DND-41 (cell line): ENCODE data around the gene EPB41L2.

Experiments
- ATAC-seq: fragments of 200-7000 bp; cut with Tn5 transposase; 3 replicates; pipeline ENCODE4 v1.9.1; 2021; ENCODE audit warnings: low read depth; ENCODE audit not compliant: insufficient read depth
- DNase-seq: peaks from one replicate; pipeline ENCODE4 v3.0.0-alpha.2; 2020
- H2AFZ ChIP-seq: 2 replicates; pipeline ENCODE4 v1.6.0; 2012; ENCODE audit warnings: low read depth, low read length
- H3K27ac ChIP-seq: 2 replicates; pipeline ENCODE4 v1.5.1; 2012; ENCODE audit warnings: low read length, inconsistent platforms
- H3K27me3 ChIP-seq: fragments of 200-600 bp; sonication (generic); 2 replicates; pipeline ENCODE4 v1.6.0; 2012; ENCODE audit warnings: low read length, mild to moderate bottlenecking, inconsistent platforms; ENCODE audit not compliant: insufficient read depth, poor library complexity
- H3K36me3 ChIP-seq: 2 replicates; pipeline ENCODE4 v1.5.1; 2012; ENCODE audit warnings: low read length, inconsistent platforms; ENCODE audit not compliant: insufficient read depth
- H3K4me1 ChIP-seq: 2 replicates; pipeline ENCODE4 v1.5.1; 2012; ENCODE audit warnings: mild to moderate bottlenecking, low read length; ENCODE audit not compliant: insufficient read depth
- H3K4me2 ChIP-seq: 2 replicates; pipeline ENCODE4 v1.6.0; 2012; ENCODE audit warnings: mild to moderate bottlenecking, moderate library complexity, low read length, inconsistent platforms; ENCODE audit not compliant: insufficient read depth
- H3K4me3 ChIP-seq, 2 experiments: fragments of 200-600 bp in 1 of 2; shearing (Covaris generic) in 1 of 2; 2 replicates each; pipeline ENCODE4 v1.5.1; 2012 to 2016; ENCODE audit warnings: inconsistent platforms in 2 of 2, low read length in 2 of 2, mild to moderate bottlenecking in 2 of 2, low read depth in 1 of 2, moderate library complexity in 1 of 2
- H3K79me2 ChIP-seq: 2 replicates; pipeline ENCODE4 v1.6.0; 2012; ENCODE audit warnings: low read length, inconsistent platforms; ENCODE audit not compliant: insufficient read depth
- H3K9ac ChIP-seq: 2 replicates; pipeline ENCODE4 v1.6.0; 2012; ENCODE audit warnings: low read depth, mild to moderate bottlenecking, inconsistent platforms, low read length, moderate library complexity
- H3K9me3 ChIP-seq: 2 replicates; pipeline ENCODE4 v1.5.1; 2012; ENCODE audit warnings: low read length, moderate library complexity, mild to moderate bottlenecking, inconsistent platforms; ENCODE audit not compliant: insufficient read depth, severe bottlenecking
- H4K20me1 ChIP-seq: 2 replicates; pipeline ENCODE4 v1.6.0; 2012; ENCODE audit warnings: low read length; ENCODE audit not compliant: insufficient read depth
- EZH2 ChIP-seq: IDR thresholded peaks from 3 replicates; pipeline ENCODE4 v1.6.1; 2012; ENCODE audit warnings: borderline replicate concordance, low read depth, mild to moderate bottlenecking, moderate library complexity, low read length, inconsistent platforms; ENCODE audit not compliant: severe bottlenecking
- TF ChIP-seq, protein P1 (sequence below): IDR thresholded peaks from 2 replicates; pipeline ENCODE4 v1.5.1; 2012; ENCODE audit warnings: borderline replicate concordance, low read length, moderate library complexity, mild to moderate bottlenecking; ENCODE audit not compliant: poor library complexity, severe bottlenecking; ENCODE audit errors: extremely low read depth

Gene EPB41L2

DNA sequence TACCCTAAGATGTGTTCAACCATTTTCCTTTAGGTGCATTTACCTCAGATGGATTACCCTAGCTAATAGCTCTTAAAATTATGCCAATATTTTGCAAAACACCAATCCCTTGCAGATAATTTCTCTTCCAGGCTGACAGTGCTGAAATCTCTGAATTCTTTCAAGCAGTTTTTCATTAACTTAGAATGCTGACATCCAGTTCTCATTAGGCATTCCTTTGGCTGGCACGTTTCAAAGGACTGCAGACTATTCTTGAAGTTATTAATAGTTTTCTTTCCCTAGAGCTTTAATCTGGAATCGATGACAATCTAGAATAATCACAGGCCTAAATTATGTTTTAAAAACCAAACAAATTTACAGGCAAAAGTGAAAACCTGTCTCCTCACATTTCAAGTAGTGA is 167.5 kb downstream of the EPB41L2 start:
- DNase-seq (no peak), ATAC-seq (no peak)
- no peak overlapping the region for H3K4me2 ChIP-seq
- H3K27ac ChIP-seq = no peak overlapping the region
- H3K4me1 ChIP-seq = no peaks in the 10 kb centered on the region
- H3K27me3 ChIP-seq = no peaks in the 10 kb centered on the region
- no peaks in the 10 kb centered on the region for H3K79me2 ChIP-seq
- no peaks in the 10 kb centered on the region for H3K9me3 ChIP-seq
- no peak overlapping the region for H3K4me3 ChIP-seq
- no peaks in the 10 kb centered on the region for H4K20me1 ChIP-seq
- no peak overlapping the region for H3K9ac ChIP-seq
- TF ChIP-seq, protein P1, sequence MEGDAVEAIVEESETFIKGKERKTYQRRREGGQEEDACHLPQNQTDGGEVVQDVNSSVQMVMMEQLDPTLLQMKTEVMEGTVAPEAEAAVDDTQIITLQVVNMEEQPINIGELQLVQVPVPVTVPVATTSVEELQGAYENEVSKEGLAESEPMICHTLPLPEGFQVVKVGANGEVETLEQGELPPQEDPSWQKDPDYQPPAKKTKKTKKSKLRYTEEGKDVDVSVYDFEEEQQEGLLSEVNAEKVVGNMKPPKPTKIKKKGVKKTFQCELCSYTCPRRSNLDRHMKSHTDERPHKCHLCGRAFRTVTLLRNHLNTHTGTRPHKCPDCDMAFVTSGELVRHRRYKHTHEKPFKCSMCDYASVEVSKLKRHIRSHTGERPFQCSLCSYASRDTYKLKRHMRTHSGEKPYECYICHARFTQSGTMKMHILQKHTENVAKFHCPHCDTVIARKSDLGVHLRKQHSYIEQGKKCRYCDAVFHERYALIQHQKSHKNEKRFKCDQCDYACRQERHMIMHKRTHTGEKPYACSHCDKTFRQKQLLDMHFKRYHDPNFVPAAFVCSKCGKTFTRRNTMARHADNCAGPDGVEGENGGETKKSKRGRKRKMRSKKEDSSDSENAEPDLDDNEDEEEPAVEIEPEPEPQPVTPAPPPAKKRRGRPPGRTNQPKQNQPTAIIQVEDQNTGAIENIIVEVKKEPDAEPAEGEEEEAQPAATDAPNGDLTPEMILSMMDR = no peak
- no peak for TF ChIP-seq EZH2
- H3K36me3 ChIP-seq = peaks cover 65% of the 10 kb centered on the region
- H2AFZ ChIP-seq = no peak overlapping the region

- H2AFZ ChIP-seq = no peak overlapping the region
- ATAC-seq (no peak), DNase-seq (no peak)
- no peak overlapping the region for H3K9ac ChIP-seq
- no peaks in the 10 kb centered on the region for H3K79me2 ChIP-seq
- H3K4me2 ChIP-seq = no peak overlapping the region
- TF ChIP-seq, protein P1 = no peak
- TF ChIP-seq EZH2 = no peak
- H3K4me3 ChIP-seq = no peak overlapping the region
- no peaks in the 10 kb centered on the region for H3K27me3 ChIP-seq
- no peak overlapping the region for H3K27ac ChIP-seq
- no peaks in the 10 kb centered on the region for H3K4me1 ChIP-seq
- H4K20me1 ChIP-seq = no peaks in the 10 kb centered on the region
- H3K9me3 ChIP-seq = no peaks in the 10 kb centered on the region
- peaks cover 63% of the 10 kb centered on the region for H3K36me3 ChIP-seq
These were observed 169.3 kb downstream of the EPB41L2 start for GRCh38 chr6:130893766-130894165.

- H3K27me3 ChIP-seq = no peaks in the 10 kb centered on the region
- no peaks in the 10 kb centered on the region for H3K4me1 ChIP-seq
- no peak overlapping the region for H2AFZ ChIP-seq
- H3K27ac ChIP-seq = no peak overlapping the region
- no peak overlapping the region for H3K4me3 ChIP-seq
- H3K9me3 ChIP-seq = no peaks in the 10 kb centered on the region
- H3K4me2 ChIP-seq = no peak overlapping the region
- DNase-seq (no peak), ATAC-seq (no peak)
- peaks cover 60% of the 10 kb centered on the region for H3K36me3 ChIP-seq
- no peak overlapping the region for H3K9ac ChIP-seq
- no peaks in the 10 kb centered on the region for H4K20me1 ChIP-seq
- no peak for TF ChIP-seq EZH2
- TF ChIP-seq, protein P1 = no peak
- no peaks in the 10 kb centered on the region for H3K79me2 ChIP-seq
These were observed 169.8 kb downstream of the EPB41L2 start for GRCh38 chr6:130893277-130893676.

- no peak for DNase-seq
- no peaks in the 10 kb centered on the region for H4K20me1 ChIP-seq
- no peaks in the 10 kb centered on the region for H3K79me2 ChIP-seq
- no peak for ATAC-seq
- no peak overlapping the region for H3K27ac ChIP-seq
- no peak overlapping the region for H3K9ac ChIP-seq
- no peaks in the 10 kb centered on the region for H3K9me3 ChIP-seq
- H3K4me1 ChIP-seq = no peaks in the 10 kb centered on the region
- TF ChIP-seq, protein P1 = no peak
- TF ChIP-seq EZH2 = no peak
- no peaks in the 10 kb centered on the region for H3K27me3 ChIP-seq
- H3K4me2 ChIP-seq = no peak overlapping the region
- H2AFZ ChIP-seq = no peak overlapping the region
- H3K4me3 ChIP-seq = no peak overlapping the region
- H3K36me3 ChIP-seq = peaks cover 53% of the 10 kb centered on the region
These were observed 172.5 kb downstream of the EPB41L2 start for GRCh38 chr6:130890521-130890971.
